K562 (cell line): ENCODE results near the gene STUM. TPM values are rescaled to one million over a fixed set of nuclear protein-coding genes. Genes with fewer than 3 reads are reported as not detected.

Experiments used
- ATAC-seq: fragments of 200-7000 bp; cut with Tn5 transposase; 3 replicates; pipeline ENCODE4 v1.9.1; 2020; ENCODE audit warnings: moderate library complexity
- BruUV-seq: library from RNA; stranded (reverse); fragments of 400-500 nt; replicated peaks from 2 replicates; lab custom pipeline; 2021; lab: Mats Ljungman, UMichigan
- CTCF ChIA-PET: fragments of 300-600 bp; formaldehyde crosslinking; extraction: SDS; loops from one replicate; lab custom pipeline; 2021; ENCODE audit warnings: low intra/inter-chr PET ratio; lab: Yijun Ruan, JAX
- POLR2A ChIA-PET: fragments of 300-600, 350-650 bp; sonication (Branson Sonifier 250); formaldehyde crosslinking; extraction: SDS; loops from one replicate; lab custom pipeline; 2021; ENCODE audit warnings: antibody characterized with exemption, inconsistent platforms; lab: Yijun Ruan, JAX
- DNase-seq, 4 experiments: peaks; one replicate each; pipeline versions ENCODE4 v3.0.0 to v3.0.0-alpha.2; 2011 to 2018; ENCODE audit warnings: low spot score in 3 of 4, mixed read lengths in 3 of 4; ENCODE audit errors: extremely low read depth in 1 of 4
- FAIRE-seq: peaks from 2 replicates; lab custom pipeline; 2011; peaks lifted over from hg19 to GRCh38; lab: Jason Lieb, UNC
- H2AFZ ChIP-seq: 2 replicates; pipeline ENCODE4 v1.6.0; 2011; ENCODE audit warnings: low read depth, low read length, control low read depth, inconsistent platforms
- H3K27ac ChIP-seq: fragments of 200-600 bp; 3 replicates; pipeline ENCODE4 v1.8.0; 2011; ENCODE audit warnings: low read depth, mild to moderate bottlenecking, control low read depth, inconsistent platforms, low read length, moderate library complexity, mixed read lengths; ENCODE audit errors: extremely low read depth
- H3K27me3 ChIP-seq, 2 experiments: fragments of 300-600 bp in 1 of 2; 2 replicates in 1 of 2; 3 replicates in 1 of 2; pipeline versions ENCODE4 v1.6.0 to v1.8.0; 2011; ENCODE audit warnings: inconsistent platforms in 2 of 2, low read length in 2 of 2, mild to moderate bottlenecking in 1 of 2, mixed read lengths in 1 of 2, moderate library complexity in 1 of 2; ENCODE audit not compliant: control insufficient read depth in 2 of 2, insufficient read depth in 2 of 2
- H3K36me3 ChIP-seq: fragments of 300-600 bp; 3 replicates; pipeline ENCODE4 v1.8.0; 2011; ENCODE audit warnings: mild to moderate bottlenecking, low read length, inconsistent platforms; ENCODE audit not compliant: control insufficient read depth, insufficient read depth
- H3K4me1 ChIP-seq, 2 experiments: fragments of 200-600 bp in 1 of 2; replicated peaks in 1 of 2; 2 replicates in 1 of 2; 3 replicates in 1 of 2; pipeline versions ENCODE4 v1.5.1 to v1.8.0; 2011; ENCODE audit warnings: inconsistent platforms in 2 of 2, low read length in 2 of 2, mild to moderate bottlenecking in 1 of 2, mixed read lengths in 1 of 2, moderate library complexity in 1 of 2; ENCODE audit not compliant: control insufficient read depth in 2 of 2, insufficient read depth in 2 of 2
- H3K4me2 ChIP-seq: 2 replicates; pipeline ENCODE4 v1.6.1; 2011; ENCODE audit warnings: low read length, control low read depth, inconsistent platforms, mixed read lengths; ENCODE audit not compliant: insufficient read depth
- H3K4me3 ChIP-seq: fragments of 200-600 bp; sonication (generic), shearing (Covaris generic); 2 replicates; pipeline ENCODE4 v1.5.1; 2016; ENCODE audit warnings: control low read depth, inconsistent platforms
- H3K79me2 ChIP-seq: fragments of 200-600 bp; 3 replicates; pipeline ENCODE4 v1.8.0; 2011; ENCODE audit warnings: low read length, inconsistent platforms; ENCODE audit not compliant: control insufficient read depth, insufficient read depth
- H3K9ac ChIP-seq, 2 experiments: 2 replicates each; pipeline versions ENCODE4 v1.6.0 to v1.6.1; 2011; ENCODE audit warnings: low read depth in 2 of 2, low read length in 2 of 2, control low read depth in 1 of 2, inconsistent platforms in 1 of 2, mild to moderate bottlenecking in 1 of 2, mixed read lengths in 1 of 2; ENCODE audit not compliant: insufficient read depth in 1 of 2
- H3K9me1 ChIP-seq: one replicate; pipeline ENCODE4 v1.6.0; 2011; ENCODE audit warnings: inconsistent platforms, mild to moderate bottlenecking, low read length, moderate library complexity; ENCODE audit not compliant: control insufficient read depth, insufficient read depth
- H3K9me3 ChIP-seq: replicated peaks from 2 replicates; pipeline ENCODE4 v1.5.1; 2011; ENCODE audit warnings: low read depth, low read length, inconsistent platforms; ENCODE audit not compliant: control insufficient read depth, insufficient read depth
- H4K20me1 ChIP-seq: replicated peaks from 2 replicates; pipeline ENCODE4 v1.6.1; 2011; ENCODE audit warnings: low read length, inconsistent platforms, mixed read lengths; ENCODE audit not compliant: control insufficient read depth, insufficient read depth
- CAMTA2 ChIP-seq: fragments of 250-450 bp; sonication (Bioruptor Pico); conservative IDR thresholded peaks from 2 replicates; pipeline ENCODE4 v1.5.1; 2022
- CREB5 ChIP-seq: fragments of 250-450 bp; sonication (Bioruptor Pico); IDR thresholded peaks from 2 replicates; pipeline ENCODE4 v1.5.0; 2020; ENCODE audit warnings: mild to moderate bottlenecking
- HINFP ChIP-seq: fragments of 450-650 bp; conservative IDR thresholded peaks from 2 replicates; pipeline ENCODE4 v1.6.1; 2016; ENCODE audit warnings: missing genetic modification characterization, low read depth, mild to moderate bottlenecking, control low read depth, missing compliant biosample characterization
- KHSRP ChIP-seq: fragments of 450-650 bp; IDR thresholded peaks from 2 replicates; pipeline ENCODE4 v1.6.1; 2017
- KLF10 ChIP-seq: fragments of 250-450 bp; sonication (Bioruptor Pico); IDR thresholded peaks from 2 replicates; pipeline ENCODE4 v1.6.1; 2021; ENCODE audit warnings: matching md5 sums
- MCM3 ChIP-seq: fragments of 450-650 bp; IDR thresholded peaks from 2 replicates; pipeline ENCODE4 v1.6.1; 2016
- MECOM ChIP-seq: fragments of 250-450 bp; sonication (Bioruptor Pico); IDR thresholded peaks from 2 replicates; pipeline ENCODE4 v1.8.0; 2022; ENCODE audit warnings: inconsistent platforms
- RBM17 ChIP-seq: fragments of 200-400 bp; formaldehyde crosslinking; IDR thresholded peaks from 2 replicates; pipeline ENCODE4 v1.6.1; 2017; ENCODE audit warnings: low read depth, mild to moderate bottlenecking, low read length, borderline replicate concordance
- RBM39 ChIP-seq: fragments of 200-400 bp; formaldehyde crosslinking; optimal IDR thresholded peaks from 2 replicates; pipeline ENCODE3; 2018; ENCODE audit warnings: low read depth, low read length
- RCOR1 ChIP-seq, 2 experiments: IDR thresholded peaks; 2 replicates each; pipeline ENCODE4 v1.6.1; 2012; ENCODE audit warnings: low read depth in 2 of 2, low read length in 2 of 2, borderline replicate concordance in 1 of 2, improper control_type of control experiment in 1 of 2
- ZBTB5 ChIP-seq: fragments of 450-650 bp; IDR thresholded peaks from 2 replicates; pipeline ENCODE4 v1.6.1; 2017; ENCODE audit warnings: antibody characterized with exemption
- WGBS: fragments of 100-300 bp; shearing (Covaris generic); methylation state at CpG from one replicate; pipeline ENCODE4 v1.1.6; 2016; ENCODE audit warnings: low coverage, mixed read lengths; ENCODE audit not compliant: insufficient coverage; ENCODE audit errors: missing lambda C conversion rate; 5-methylcytosine and 5-hydroxymethylcytosine counted together
- in situ Hi-C: fragments of 300-500 bp; cut with MboI; formaldehyde crosslinking; loops from 4 replicates; pipeline ENCODE4 v1.15.0; 2018; ENCODE audit warnings: inconsistent platforms, mixed read lengths
- intact Hi-C: fragments of 100-400 bp; cut with micrococcal nuclease; formaldehyde crosslinking; loops from 2 replicates; pipeline ENCODE4 v1.14.2; 2022
- polyA plus RNA-seq, 8 experiments: library from polyadenylated mRNA; depleted of rRNA in 4 of 8; stranded (reverse) in 5 of 8; unstranded in 3 of 8; fragments of >200 nt; fragmentation: Nextera tagmentation in 2 of 8; fragmentation: Illumina TruSeq in 1 of 8; extraction: Ambion mirVana in 2 of 8; extraction: Trizol in 1 of 8; gene quantifications; 2 replicates each; pipeline versions ENCODE4 v1.2.1 to v1.2.3, GENCODE V29; 2011 to 2014; ENCODE audit warnings: inconsistent platforms in 1 of 8, missing spikeins in 1 of 8
- total RNA-seq, 7 experiments: library from RNA; depleted of rRNA in 6 of 7; stranded (reverse); fragments of >200 nt in 6 of 7; fragmentation: Illumina TruSeq in 2 of 7; extraction: Trizol in 2 of 7; gene quantifications; 2 replicates each; pipeline versions ENCODE4 v1.2.1 to v1.2.3, GENCODE V29; 2011 to 2021; ENCODE audit warnings: low replicate concordance in 1 of 7
- TF ChIP-seq, protein P1 (sequence below), 3 experiments: fragments of 200-800 bp in 1 of 3; fragments of 250-450 bp in 1 of 3; fragments of 450-650 bp in 1 of 3; sonication (Bioruptor Pico) in 1 of 3; sonication (Bioruptor generic) in 1 of 3; formaldehyde crosslinking in 1 of 3; IDR thresholded peaks; 2 replicates each; pipeline versions ENCODE4 v1.6.1 to v1.8.0; 2016 to 2022; ENCODE audit warnings: mild to moderate bottlenecking in 2 of 3, missing genetic modification characterization in 2 of 3, missing compliant biosample characterization in 1 of 3, moderate library complexity in 1 of 3
- TF ChIP-seq, protein P2 (sequence below): fragments of 450-650 bp; IDR thresholded peaks from one replicate; pipeline ENCODE4 v1.6.1; 2018; ENCODE audit warnings: mild to moderate bottlenecking, moderate library complexity; ENCODE audit not compliant: partially characterized antibody

The STUM gene
- total and polyA plus RNA-seq, 9 of the 15 experiments (the other 6 are each of a cell fraction or from before 2014, with no cell fraction given): not detected

DNA sequence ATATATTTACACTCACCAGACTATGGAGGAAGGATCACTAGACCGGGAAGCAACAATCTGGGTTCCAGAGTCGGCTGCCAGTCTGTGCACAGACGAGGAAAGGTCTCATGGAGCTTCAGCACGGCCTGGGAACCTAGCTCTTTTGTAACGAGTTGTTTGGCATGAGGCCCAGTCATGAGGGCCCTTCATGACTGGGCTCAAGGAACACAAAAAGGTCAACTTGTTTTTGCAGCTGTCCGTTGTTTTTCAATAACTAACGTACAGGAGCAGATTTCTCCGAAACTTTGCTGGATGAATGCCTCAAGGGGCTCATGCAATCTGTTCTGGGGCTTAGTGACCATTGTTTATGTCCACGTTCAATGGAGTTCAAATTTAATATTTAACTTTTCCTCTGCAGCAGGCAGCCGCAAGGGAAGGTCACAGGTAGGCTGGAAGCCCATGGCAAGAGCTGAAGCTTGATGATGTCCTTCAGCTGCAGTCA lies 5.9 kb upstream of the STUM start:
- no peak overlapping the region for H2AFZ ChIP-seq
- H3K27ac ChIP-seq: no peak overlapping the region
- no peaks in the 10 kb centered on the region for H3K4me1 ChIP-seq
- no peak for DNase-seq
- no TSS peak for BruUV-seq
- ChIA-PET POLR2A (interaction anchor here (0.6 to 1.0 kb wide), 2 partner anchors 9 to 111 kb away, joined by 4 to 8 read pairs; no protein-coding TSS in a partner anchor), CTCF (no interaction called here)
- H3K9ac ChIP-seq: no peak overlapping the region
- H3K4me2 ChIP-seq: no peak overlapping the region
- in situ Hi-C loops: no loop called here
- intact Hi-C loops: no loop called here
- FAIRE-seq: no peak
- H3K9me1 ChIP-seq: no peaks in the 10 kb centered on the region
- no peaks in the 10 kb centered on the region for H3K79me2 ChIP-seq
- WGBS: 2% methylated on average over 10 of the region's 10 CpGs
- peaks cover 41 to 59% of the 10 kb centered on the region in 2 experiments for H3K27me3 ChIP-seq
- no peak for ATAC-seq
- no peaks in the 10 kb centered on the region for H4K20me1 ChIP-seq
- no peaks in the 10 kb centered on the region for H3K9me3 ChIP-seq
- no peak overlapping the region for H3K4me3 ChIP-seq
- no peaks in the 10 kb centered on the region for H3K36me3 ChIP-seq
- TF ChIP-seq RBM39: no peak
- no peak for TF ChIP-seq KHSRP
- TF ChIP-seq HINFP (tag): no peak
- TF ChIP-seq, protein P1, sequence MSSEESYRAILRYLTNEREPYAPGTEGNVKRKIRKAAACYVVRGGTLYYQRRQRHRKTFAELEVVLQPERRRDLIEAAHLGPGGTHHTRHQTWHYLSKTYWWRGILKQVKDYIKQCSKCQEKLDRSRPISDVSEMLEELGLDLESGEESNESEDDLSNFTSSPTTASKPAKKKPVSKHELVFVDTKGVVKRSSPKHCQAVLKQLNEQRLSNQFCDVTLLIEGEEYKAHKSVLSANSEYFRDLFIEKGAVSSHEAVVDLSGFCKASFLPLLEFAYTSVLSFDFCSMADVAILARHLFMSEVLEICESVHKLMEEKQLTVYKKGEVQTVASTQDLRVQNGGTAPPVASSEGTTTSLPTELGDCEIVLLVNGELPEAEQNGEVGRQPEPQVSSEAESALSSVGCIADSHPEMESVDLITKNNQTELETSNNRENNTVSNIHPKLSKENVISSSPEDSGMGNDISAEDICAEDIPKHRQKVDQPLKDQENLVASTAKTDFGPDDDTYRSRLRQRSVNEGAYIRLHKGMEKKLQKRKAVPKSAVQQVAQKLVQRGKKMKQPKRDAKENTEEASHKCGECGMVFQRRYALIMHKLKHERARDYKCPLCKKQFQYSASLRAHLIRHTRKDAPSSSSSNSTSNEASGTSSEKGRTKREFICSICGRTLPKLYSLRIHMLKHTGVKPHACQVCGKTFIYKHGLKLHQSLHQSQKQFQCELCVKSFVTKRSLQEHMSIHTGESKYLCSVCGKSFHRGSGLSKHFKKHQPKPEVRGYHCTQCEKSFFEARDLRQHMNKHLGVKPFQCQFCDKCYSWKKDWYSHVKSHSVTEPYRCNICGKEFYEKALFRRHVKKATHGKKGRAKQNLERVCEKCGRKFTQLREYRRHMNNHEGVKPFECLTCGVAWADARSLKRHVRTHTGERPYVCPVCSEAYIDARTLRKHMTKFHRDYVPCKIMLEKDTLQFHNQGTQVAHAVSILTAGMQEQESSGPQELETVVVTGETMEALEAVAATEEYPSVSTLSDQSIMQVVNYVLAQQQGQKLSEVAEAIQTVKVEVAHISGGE (CRISPR knock-in tag; IDR thresholded peaks at IDR 0.05): no peak
- TF ChIP-seq ZBTB5: no peak
- TF ChIP-seq CREB5: no peak
- TF ChIP-seq RBM17: no peak
- no peak for TF ChIP-seq RCOR1 (IDR thresholded peaks at IDR 0.05; ENCODE audit: borderline replicate concordance in 1 of 2, low read depth in 2 of 2, low read length in 2 of 2)
- no peak for TF ChIP-seq CAMTA2 (CRISPR knock-in tag)
- no peak for TF ChIP-seq MECOM
- TF ChIP-seq KLF10 (CRISPR knock-in tag): no peak
- TF ChIP-seq, protein P2, sequence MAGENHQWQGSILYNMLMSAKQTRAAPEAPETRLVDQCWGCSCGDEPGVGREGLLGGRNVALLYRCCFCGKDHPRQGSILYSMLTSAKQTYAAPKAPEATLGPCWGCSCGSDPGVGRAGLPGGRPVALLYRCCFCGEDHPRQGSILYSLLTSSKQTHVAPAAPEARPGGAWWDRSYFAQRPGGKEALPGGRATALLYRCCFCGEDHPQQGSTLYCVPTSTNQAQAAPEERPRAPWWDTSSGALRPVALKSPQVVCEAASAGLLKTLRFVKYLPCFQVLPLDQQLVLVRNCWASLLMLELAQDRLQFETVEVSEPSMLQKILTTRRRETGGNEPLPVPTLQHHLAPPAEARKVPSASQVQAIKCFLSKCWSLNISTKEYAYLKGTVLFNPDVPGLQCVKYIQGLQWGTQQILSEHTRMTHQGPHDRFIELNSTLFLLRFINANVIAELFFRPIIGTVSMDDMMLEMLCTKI: no peak
- TF ChIP-seq MCM3: no peak
